MM.1S (cell line): ENCODE data around the gene ACTL6A.

Experiments
- EZH2phosphoT487 ChIP-seq: fragments of 300-600 bp; sonication (generic); IDR thresholded peaks from 2 replicates; pipeline ENCODE4 v1.6.1; 2018; ENCODE audit warnings: antibody characterized with exemption, low read length
- TF ChIP-seq, protein P1 (sequence below): fragments of 300-600 bp; sonication (generic); IDR thresholded peaks from 2 replicates; pipeline ENCODE4 v1.5.1; 2016; ENCODE audit warnings: antibody characterized with exemption, low read length, mixed read lengths

GRCh38 chr3:179560791-179561190 lies 1.9 kb upstream of the ACTL6A start:
- TF ChIP-seq, protein P1, sequence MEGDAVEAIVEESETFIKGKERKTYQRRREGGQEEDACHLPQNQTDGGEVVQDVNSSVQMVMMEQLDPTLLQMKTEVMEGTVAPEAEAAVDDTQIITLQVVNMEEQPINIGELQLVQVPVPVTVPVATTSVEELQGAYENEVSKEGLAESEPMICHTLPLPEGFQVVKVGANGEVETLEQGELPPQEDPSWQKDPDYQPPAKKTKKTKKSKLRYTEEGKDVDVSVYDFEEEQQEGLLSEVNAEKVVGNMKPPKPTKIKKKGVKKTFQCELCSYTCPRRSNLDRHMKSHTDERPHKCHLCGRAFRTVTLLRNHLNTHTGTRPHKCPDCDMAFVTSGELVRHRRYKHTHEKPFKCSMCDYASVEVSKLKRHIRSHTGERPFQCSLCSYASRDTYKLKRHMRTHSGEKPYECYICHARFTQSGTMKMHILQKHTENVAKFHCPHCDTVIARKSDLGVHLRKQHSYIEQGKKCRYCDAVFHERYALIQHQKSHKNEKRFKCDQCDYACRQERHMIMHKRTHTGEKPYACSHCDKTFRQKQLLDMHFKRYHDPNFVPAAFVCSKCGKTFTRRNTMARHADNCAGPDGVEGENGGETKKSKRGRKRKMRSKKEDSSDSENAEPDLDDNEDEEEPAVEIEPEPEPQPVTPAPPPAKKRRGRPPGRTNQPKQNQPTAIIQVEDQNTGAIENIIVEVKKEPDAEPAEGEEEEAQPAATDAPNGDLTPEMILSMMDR: no peak
- TF ChIP-seq EZH2phosphoT487: no peak
